Esophagus (tissue), 2 donors: ENCODE data around the gene AATK. TPM values are rescaled to one million over a fixed set of nuclear protein-coding genes. Genes with fewer than 3 reads are reported as not detected.
"Not testable (repeated sequence)": the region's sequence is repeated elsewhere in the genome, so short reads cannot be mapped to it uniquely, and the experiment has no call there.

Experiments used
- H3K27ac ChIP-seq, 2 donors: one replicate each; pipeline ENCODE4 v1.5.1; 2013; ENCODE audit warnings: low read depth in 2 of 2, mild to moderate bottlenecking in 2 of 2, inconsistent platforms in 1 of 2, low read length in 1 of 2, moderate library complexity in 1 of 2
- H3K27me3 ChIP-seq, 2 donors: one replicate each; pipeline ENCODE4 v1.6.1; 2013; ENCODE audit warnings: low read length in 2 of 2, control low read depth in 1 of 2, mild to moderate bottlenecking in 1 of 2; ENCODE audit not compliant: insufficient read depth in 2 of 2, control insufficient read depth in 1 of 2
- H3K36me3 ChIP-seq, 2 donors: one replicate each; pipeline ENCODE4 v1.6.1; 2013; ENCODE audit warnings: low read length in 1 of 2; ENCODE audit not compliant: control insufficient read depth in 2 of 2, insufficient read depth in 2 of 2
- H3K4me1 ChIP-seq, 2 donors: one replicate each; pipeline ENCODE4 v1.6.1; 2013; ENCODE audit warnings: low read length in 1 of 2; ENCODE audit not compliant: control insufficient read depth in 2 of 2, insufficient read depth in 2 of 2
- H3K4me3 ChIP-seq, 2 donors: one replicate each; pipeline ENCODE4 v1.5.1; 2013; ENCODE audit warnings: low read length in 2 of 2, mild to moderate bottlenecking in 2 of 2, low read depth in 1 of 2, moderate library complexity in 1 of 2
- H3K9me3 ChIP-seq, 2 donors: one replicate each; pipeline ENCODE4 v1.6.1; 2013; ENCODE audit warnings: mild to moderate bottlenecking in 2 of 2, low read depth in 1 of 2, low read length in 1 of 2, moderate library complexity in 1 of 2; ENCODE audit not compliant: control insufficient read depth in 2 of 2, insufficient read depth in 1 of 2
- WGBS, 2 donors: extraction: QIAGEN DNeasy Blood & Tissue Kit; methylation state at CpG; one replicate each; pipeline ENCODE4 v1.1.7; 2013; 5-methylcytosine and 5-hydroxymethylcytosine counted together
- polyA plus RNA-seq, 2 donors: library from polyadenylated mRNA; stranded (reverse); fragments of 200-250 nt; gene quantifications; one replicate each; pipeline ENCODE4 v1.2.3, GENCODE V29; 2013
- donor health status: healthy with polysubstance abuse.
- donor health status: Bipolar disorder and iron deficiency.

The AATK gene
- polyA plus RNA-seq, 2 donors: 1.1 to 1.2 TPM

- Histone ChIP-seq H3K4me1 (no peaks in the 10 kb centered on the region), H3K27me3 (no peaks in the 10 kb centered on the region), H3K9me3 (no peaks in the 10 kb centered on the region), H3K36me3 (no peaks in the 10 kb centered on the region), H3K4me3 (no peak overlapping the region), H3K27ac (no peak overlapping the region)
- WGBS, 2 donors: 65 to 66% methylated on average over 21 to 25 of the region's 25 CpGs
Measured at GRCh38 chr17:81159611-81160265, 6.3 kb downstream of the AATK start.

GRCh38 chr17:81158688-81159590, 7.1 kb downstream of the AATK start:
- H3K4me3 ChIP-seq: no peak overlapping the region
- no peak overlapping the region for H3K27ac ChIP-seq
- H3K9me3 ChIP-seq: no peaks in the 10 kb centered on the region
- no peaks in the 10 kb centered on the region for H3K4me1 ChIP-seq
- no peaks in the 10 kb centered on the region for H3K27me3 ChIP-seq
- WGBS, 2 donors: 87 to 91% methylated on average over 43 of the region's 43 CpGs
- no peaks in the 10 kb centered on the region for H3K36me3 ChIP-seq

GRCh38 chr17:81157848-81158687, 8.0 kb downstream of the AATK start:
- 65 to 79% methylated on average over 39 of the region's 39 CpGs for WGBS, 2 donors

GRCh38 chr17:81156866-81157805, 8.9 kb downstream of the AATK start:
- Histone ChIP-seq H3K9me3 (no peaks in the 10 kb centered on the region), H3K27ac (no peak overlapping the region), H3K36me3 (no peaks in the 10 kb centered on the region), H3K4me3 (no peak overlapping the region), H3K27me3 (no peaks in the 10 kb centered on the region), H3K4me1 (no peaks in the 10 kb centered on the region)
- 91% methylated on average over 38 of the region's 38 CpGs for WGBS, 2 donors

More at GRCh38 chr17:81157848-81158687, 8.0 kb downstream of the AATK start:
- no peaks in the 10 kb centered on the region for H3K4me1 ChIP-seq
- no peaks in the 10 kb centered on the region for H3K36me3 ChIP-seq
- no peak overlapping the region for H3K27ac ChIP-seq
- no peaks in the 10 kb centered on the region for H3K9me3 ChIP-seq
- no peaks in the 10 kb centered on the region for H3K27me3 ChIP-seq
- H3K4me3 ChIP-seq: no peak overlapping the region

- H3K4me3 ChIP-seq: no peak overlapping the region
- H3K36me3 ChIP-seq: no peaks in the 10 kb centered on the region
- H3K27ac ChIP-seq: no peak overlapping the region
- no peaks in the 10 kb centered on the region for H3K4me1 ChIP-seq
- no peaks in the 10 kb centered on the region for H3K27me3 ChIP-seq
- H3K9me3 ChIP-seq: no peaks in the 10 kb centered on the region
- WGBS, 2 donors: 92 to 93% methylated on average over 18 of the region's 18 CpGs
Measured at GRCh38 chr17:81154961-81155360, 11.1 kb downstream of the AATK start.

GRCh38 chr17:81154016-81154415, 12.0 kb downstream of the AATK start:
- H3K4me1 ChIP-seq, H3K4me3 ChIP-seq, H3K36me3 ChIP-seq, H3K27me3 ChIP-seq, H3K9me3 ChIP-seq, H3K27ac ChIP-seq: not testable (repeated sequence)
- 91% methylated on average over 9 of the region's 9 CpGs for WGBS, 2 donors

GRCh38 chr17:81153340-81153803, 12.6 kb downstream of the AATK start:
- WGBS, 2 donors: 68 to 79% methylated on average over 17 of the region's 17 CpGs
- Histone ChIP-seq H3K36me3 (no peaks in the 10 kb centered on the region), H3K27me3 (no peaks in the 10 kb centered on the region), H3K4me3 (no peak overlapping the region), H3K9me3 (no peaks in the 10 kb centered on the region), H3K4me1 (no peaks in the 10 kb centered on the region), H3K27ac (no peak overlapping the region)

GRCh38 chr17:81152288-81152828, 13.7 kb downstream of the AATK start:
- no peaks in the 10 kb centered on the region for H3K9me3 ChIP-seq
- no peaks in the 10 kb centered on the region for H3K36me3 ChIP-seq
- H3K27ac ChIP-seq: no peak overlapping the region
- no peak overlapping the region for H3K4me3 ChIP-seq
- H3K27me3 ChIP-seq: no peaks in the 10 kb centered on the region
- 75 to 80% methylated on average over 8 of the region's 8 CpGs for WGBS, 2 donors
- H3K4me1 ChIP-seq: no peaks in the 10 kb centered on the region
